K562 (cell line): ENCODE results near the gene TPRG1L. TPM values are rescaled to one million over a fixed set of nuclear protein-coding genes. Genes with fewer than 3 reads are reported as not detected.

Source experiments
- CBFB ChIP-seq: sonication (generic); formaldehyde crosslinking; IDR thresholded peaks from 2 replicates; pipeline ENCODE4 v1.4.0; 2020; ENCODE audit warnings: mild to moderate bottlenecking, missing genetic modification reagents
- FOXK2 ChIP-seq, 2 experiments: fragments of 450-650 bp; IDR thresholded peaks in 1 of 2; conservative IDR thresholded peaks in 1 of 2; 2 replicates each; pipeline ENCODE4 v1.6.1; 2016; ENCODE audit warnings: low read depth in 2 of 2, mild to moderate bottlenecking in 1 of 2
- HIVEP1 ChIP-seq: fragments of 250-450 bp; sonication (Bioruptor Pico); IDR thresholded peaks from 2 replicates; pipeline ENCODE4 v1.4.0; 2020; ENCODE audit warnings: mild to moderate bottlenecking
- MYBL2 ChIP-seq, 2 experiments: fragments of 450-650 bp in 1 of 2; sonication (generic) in 1 of 2; formaldehyde crosslinking in 1 of 2; IDR thresholded peaks; 2 replicates each; pipeline versions ENCODE4 v1.6.1 to v1.8.1; 2017 to 2022; ENCODE audit warnings: borderline replicate concordance in 1 of 2, inconsistent platforms in 1 of 2, low read depth in 1 of 2, mild to moderate bottlenecking in 1 of 2, missing genetic modification reagents in 1 of 2, moderate library complexity in 1 of 2
- NCOA4 ChIP-seq: fragments of 450-650 bp; IDR thresholded peaks from 2 replicates; pipeline ENCODE4 v1.6.1; 2018; ENCODE audit warnings: mild to moderate bottlenecking; ENCODE audit not compliant: partially characterized antibody
- POLR2G ChIP-seq: fragments of 200-400 bp; formaldehyde crosslinking; IDR thresholded peaks from 2 replicates; pipeline ENCODE4 v1.6.1; 2017; ENCODE audit warnings: low read depth, mild to moderate bottlenecking, antibody characterized with exemption, low read length, moderate library complexity
- PRPF4 ChIP-seq: fragments of 200-400 bp; formaldehyde crosslinking; IDR thresholded peaks from one replicate; pipeline ENCODE4 v1.6.1; 2017; ENCODE audit warnings: low read length, low read depth, mild to moderate bottlenecking; ENCODE audit not compliant: insufficient read depth, poor library complexity, severe bottlenecking
- RNF2 ChIP-seq: sonication (generic); IDR thresholded peaks from 2 replicates; pipeline ENCODE4 v1.6.1; 2016
- RUNX1 ChIP-seq: sonication (generic); IDR thresholded peaks from 2 replicates; pipeline ENCODE4 v1.6.1; 2016; ENCODE audit warnings: antibody characterized with exemption, low read depth
- STAT5B ChIP-seq: fragments of 250-450 bp; sonication (Bioruptor Pico); IDR thresholded peaks from 2 replicates; pipeline ENCODE4 v1.8.0; 2021; ENCODE audit warnings: mild to moderate bottlenecking, inconsistent platforms
- ZKSCAN3 ChIP-seq: fragments of 250-450 bp; sonication (Bioruptor Pico); IDR thresholded peaks from 2 replicates; pipeline ENCODE4 v1.4.0; 2020
- ZKSCAN8 ChIP-seq: fragments of 200-800 bp; sonication (Bioruptor generic); IDR thresholded peaks from 2 replicates; pipeline ENCODE4 v1.6.1; 2016; ENCODE audit warnings: missing genetic modification characterization, missing compliant biosample characterization
- ZNF133 ChIP-seq: fragments of 250-450 bp; sonication (Bioruptor Pico); IDR thresholded peaks from 2 replicates; pipeline ENCODE4 v1.4.0; 2020; ENCODE audit warnings: mild to moderate bottlenecking
- polyA plus RNA-seq, 8 experiments: library from polyadenylated mRNA; depleted of rRNA in 4 of 8; stranded (reverse) in 5 of 8; unstranded in 3 of 8; fragments of >200 nt; fragmentation: Nextera tagmentation in 2 of 8; fragmentation: Illumina TruSeq in 1 of 8; extraction: Ambion mirVana in 2 of 8; extraction: Trizol in 1 of 8; gene quantifications; 2 replicates each; pipeline versions ENCODE4 v1.2.1 to v1.2.3, GENCODE V29; 2011 to 2014; ENCODE audit warnings: inconsistent platforms in 1 of 8, missing spikeins in 1 of 8
- total RNA-seq, 7 experiments: library from RNA; depleted of rRNA in 6 of 7; stranded (reverse); fragments of >200 nt in 6 of 7; fragmentation: Illumina TruSeq in 2 of 7; extraction: Trizol in 2 of 7; gene quantifications; 2 replicates each; pipeline versions ENCODE4 v1.2.1 to v1.2.3, GENCODE V29; 2011 to 2021; ENCODE audit warnings: low replicate concordance in 1 of 7
- TF ChIP-seq, protein P1 (sequence below), 2 experiments: fragments of 450-650 bp; conservative IDR thresholded peaks; 2 replicates each; pipeline ENCODE4 v1.6.1; 2017; ENCODE audit warnings: mild to moderate bottlenecking in 2 of 2, moderate library complexity in 2 of 2
- TF ChIP-seq, protein P2 (sequence below): sonication (generic); formaldehyde crosslinking; IDR thresholded peaks from 2 replicates; pipeline ENCODE4 v1.8.0; 2022; ENCODE audit warnings: mild to moderate bottlenecking, missing genetic modification reagents
- TF ChIP-seq, protein P3 (sequence below): fragments of 250-450 bp; sonication (Bioruptor Pico); IDR thresholded peaks from 2 replicates; pipeline ENCODE4 v1.4.0; 2020; ENCODE audit warnings: mild to moderate bottlenecking, moderate library complexity
- TF ChIP-seq, protein P4 (sequence below): fragments of 250-450 bp; sonication (Bioruptor Pico); IDR thresholded peaks from 2 replicates; pipeline ENCODE4 v1.5.0; 2021
- TF ChIP-seq, protein P5 (sequence below): sonication (generic); formaldehyde crosslinking; IDR thresholded peaks from 2 replicates; pipeline ENCODE4 v1.8.1; 2023; ENCODE audit warnings: mild to moderate bottlenecking, missing genetic modification reagents
- TF ChIP-seq, protein P6 (sequence below): sonication (generic); formaldehyde crosslinking; IDR thresholded peaks from 2 replicates; pipeline ENCODE4 v1.8.0; 2022; ENCODE audit warnings: missing genetic modification reagents, mild to moderate bottlenecking, borderline replicate concordance

TPRG1L gene
- total and polyA plus RNA-seq, 9 of the 15 experiments (the other 6 are each of a cell fraction or from before 2014, with no cell fraction given), result 1.6 to 11.0 (median 6.2) TPM

DNA sequence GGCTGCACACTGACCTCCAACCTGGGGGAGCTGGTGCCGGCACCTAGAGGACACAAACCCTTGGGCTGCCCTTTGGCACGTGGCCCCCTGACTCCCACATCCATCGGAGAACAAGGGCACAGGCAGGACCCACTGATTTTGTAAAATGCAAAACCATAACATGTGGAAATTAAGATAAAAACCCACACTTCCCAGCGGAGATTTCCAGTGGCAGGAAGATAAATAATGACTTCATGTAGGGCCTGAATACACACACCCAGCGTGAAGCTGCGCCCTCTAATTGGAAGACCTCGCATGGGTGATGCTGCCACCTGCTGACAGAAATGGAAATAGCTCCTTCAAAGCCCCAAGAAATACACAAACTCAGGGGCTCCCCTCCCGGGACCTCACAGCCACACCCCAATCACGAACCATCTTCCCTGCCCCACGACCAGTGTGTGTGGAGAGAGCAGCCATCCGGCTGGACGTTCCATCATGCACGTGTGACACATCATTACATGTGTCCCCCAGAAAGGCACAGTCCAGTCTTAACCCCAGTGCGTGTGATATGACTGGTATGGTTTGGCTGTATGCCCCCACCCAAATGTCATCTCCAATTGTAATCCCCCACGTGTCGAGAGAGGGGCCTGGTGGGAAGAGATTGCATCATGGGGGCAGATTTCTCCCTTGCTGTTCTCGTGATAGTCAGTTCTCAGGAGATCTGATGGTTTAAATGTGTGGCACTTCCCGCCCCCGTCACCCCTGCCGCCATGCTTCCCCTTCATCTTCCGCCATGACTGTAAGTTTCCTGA is 5.7 kb upstream of the TPRG1L start (continued):
- TF ChIP-seq, protein P1, sequence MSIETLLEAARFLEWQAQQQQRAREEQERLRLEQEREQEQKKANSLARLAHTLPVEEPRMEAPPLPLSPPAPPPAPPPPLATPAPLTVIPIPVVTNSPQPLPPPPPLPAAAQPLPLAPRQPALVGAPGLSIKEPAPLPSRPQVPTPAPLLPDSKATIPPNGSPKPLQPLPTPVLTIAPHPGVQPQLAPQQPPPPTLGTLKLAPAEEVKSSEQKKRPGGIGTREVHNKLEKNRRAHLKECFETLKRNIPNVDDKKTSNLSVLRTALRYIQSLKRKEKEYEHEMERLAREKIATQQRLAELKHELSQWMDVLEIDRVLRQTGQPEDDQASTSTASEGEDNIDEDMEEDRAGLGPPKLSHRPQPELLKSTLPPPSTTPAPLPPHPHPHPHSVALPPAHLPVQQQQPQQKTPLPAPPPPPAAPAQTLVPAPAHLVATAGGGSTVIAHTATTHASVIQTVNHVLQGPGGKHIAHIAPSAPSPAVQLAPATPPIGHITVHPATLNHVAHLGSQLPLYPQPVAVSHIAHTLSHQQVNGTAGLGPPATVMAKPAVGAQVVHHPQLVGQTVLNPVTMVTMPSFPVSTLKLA (conservative IDR thresholded peaks at IDR 0.05), result peak; percentile 17 to 58; a peak in 1 of 4 replicates
- TF ChIP-seq RNF2, result no peak
- TF ChIP-seq, protein P2, sequence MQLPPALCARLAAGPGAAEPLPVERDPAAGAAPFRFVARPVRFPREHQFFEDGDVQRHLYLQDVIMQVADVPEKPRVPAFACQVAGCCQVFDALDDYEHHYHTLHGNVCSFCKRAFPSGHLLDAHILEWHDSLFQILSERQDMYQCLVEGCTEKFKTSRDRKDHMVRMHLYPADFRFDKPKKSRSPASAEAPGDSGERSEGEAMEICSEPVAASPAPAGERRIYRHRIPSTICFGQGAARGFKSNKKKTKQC (CRISPR knock-in tag), result no peak
- no peak for TF ChIP-seq PRPF4
- TF ChIP-seq, protein P3, sequence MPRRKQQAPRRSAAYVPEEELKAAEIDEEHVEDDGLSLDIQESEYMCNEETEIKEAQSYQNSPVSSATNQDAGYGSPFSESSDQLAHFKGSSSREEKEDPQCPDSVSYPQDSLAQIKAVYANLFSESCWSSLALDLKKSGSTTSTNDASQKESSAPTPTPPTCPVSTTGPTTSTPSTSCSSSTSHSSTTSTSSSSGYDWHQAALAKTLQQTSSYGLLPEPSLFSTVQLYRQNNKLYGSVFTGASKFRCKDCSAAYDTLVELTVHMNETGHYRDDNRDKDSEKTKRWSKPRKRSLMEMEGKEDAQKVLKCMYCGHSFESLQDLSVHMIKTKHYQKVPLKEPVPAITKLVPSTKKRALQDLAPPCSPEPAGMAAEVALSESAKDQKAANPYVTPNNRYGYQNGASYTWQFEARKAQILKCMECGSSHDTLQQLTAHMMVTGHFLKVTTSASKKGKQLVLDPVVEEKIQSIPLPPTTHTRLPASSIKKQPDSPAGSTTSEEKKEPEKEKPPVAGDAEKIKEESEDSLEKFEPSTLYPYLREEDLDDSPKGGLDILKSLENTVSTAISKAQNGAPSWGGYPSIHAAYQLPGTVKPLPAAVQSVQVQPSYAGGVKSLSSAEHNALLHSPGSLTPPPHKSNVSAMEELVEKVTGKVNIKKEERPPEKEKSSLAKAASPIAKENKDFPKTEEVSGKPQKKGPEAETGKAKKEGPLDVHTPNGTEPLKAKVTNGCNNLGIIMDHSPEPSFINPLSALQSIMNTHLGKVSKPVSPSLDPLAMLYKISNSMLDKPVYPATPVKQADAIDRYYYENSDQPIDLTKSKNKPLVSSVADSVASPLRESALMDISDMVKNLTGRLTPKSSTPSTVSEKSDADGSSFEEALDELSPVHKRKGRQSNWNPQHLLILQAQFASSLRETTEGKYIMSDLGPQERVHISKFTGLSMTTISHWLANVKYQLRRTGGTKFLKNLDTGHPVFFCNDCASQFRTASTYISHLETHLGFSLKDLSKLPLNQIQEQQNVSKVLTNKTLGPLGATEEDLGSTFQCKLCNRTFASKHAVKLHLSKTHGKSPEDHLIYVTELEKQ (CRISPR knock-in tag), result no peak
- TF ChIP-seq STAT5B (CRISPR knock-in tag), result no peak
- no peak for TF ChIP-seq MYBL2 (IDR thresholded peaks at IDR 0.05; ENCODE audit: low read depth)
- TF ChIP-seq MYBL2 (CRISPR knock-in tag; IDR thresholded peaks at IDR 0.05; ENCODE audit: borderline replicate concordance), result no peak
- 0 out of 2 replicates have a peak, but pooled peaks have one; percentile 41 for TF ChIP-seq CBFB (CRISPR knock-in tag)
- no peak for TF ChIP-seq POLR2G
- no peak for TF ChIP-seq FOXK2 (conservative IDR thresholded peaks at IDR 0.05 in 1 of 2, IDR thresholded peaks at IDR 0.05 in 1 of 2; ENCODE audit: low read depth in 2 of 2)
- TF ChIP-seq, protein P4, sequence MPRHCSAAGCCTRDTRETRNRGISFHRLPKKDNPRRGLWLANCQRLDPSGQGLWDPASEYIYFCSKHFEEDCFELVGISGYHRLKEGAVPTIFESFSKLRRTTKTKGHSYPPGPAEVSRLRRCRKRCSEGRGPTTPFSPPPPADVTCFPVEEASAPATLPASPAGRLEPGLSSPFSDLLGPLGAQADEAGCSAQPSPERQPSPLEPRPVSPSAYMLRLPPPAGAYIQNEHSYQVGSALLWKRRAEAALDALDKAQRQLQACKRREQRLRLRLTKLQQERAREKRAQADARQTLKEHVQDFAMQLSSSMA (CRISPR knock-in tag), result no peak
- no peak for TF ChIP-seq HIVEP1 (CRISPR knock-in tag)
- TF ChIP-seq, protein P5, sequence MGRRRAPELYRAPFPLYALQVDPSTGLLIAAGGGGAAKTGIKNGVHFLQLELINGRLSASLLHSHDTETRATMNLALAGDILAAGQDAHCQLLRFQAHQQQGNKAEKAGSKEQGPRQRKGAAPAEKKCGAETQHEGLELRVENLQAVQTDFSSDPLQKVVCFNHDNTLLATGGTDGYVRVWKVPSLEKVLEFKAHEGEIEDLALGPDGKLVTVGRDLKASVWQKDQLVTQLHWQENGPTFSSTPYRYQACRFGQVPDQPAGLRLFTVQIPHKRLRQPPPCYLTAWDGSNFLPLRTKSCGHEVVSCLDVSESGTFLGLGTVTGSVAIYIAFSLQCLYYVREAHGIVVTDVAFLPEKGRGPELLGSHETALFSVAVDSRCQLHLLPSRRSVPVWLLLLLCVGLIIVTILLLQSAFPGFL (CRISPR knock-in tag), result no peak
- no peak; the same call in 1 of the 2 replicates for TF ChIP-seq ZNF133 (CRISPR knock-in tag)
- TF ChIP-seq, protein P6, sequence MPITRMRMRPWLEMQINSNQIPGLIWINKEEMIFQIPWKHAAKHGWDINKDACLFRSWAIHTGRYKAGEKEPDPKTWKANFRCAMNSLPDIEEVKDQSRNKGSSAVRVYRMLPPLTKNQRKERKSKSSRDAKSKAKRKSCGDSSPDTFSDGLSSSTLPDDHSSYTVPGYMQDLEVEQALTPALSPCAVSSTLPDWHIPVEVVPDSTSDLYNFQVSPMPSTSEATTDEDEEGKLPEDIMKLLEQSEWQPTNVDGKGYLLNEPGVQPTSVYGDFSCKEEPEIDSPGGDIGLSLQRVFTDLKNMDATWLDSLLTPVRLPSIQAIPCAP (CRISPR knock-in tag), result no peak
- TF ChIP-seq ZKSCAN8, result no peak
- no peak for TF ChIP-seq RUNX1
- no peak for TF ChIP-seq NCOA4
- no peak for TF ChIP-seq ZKSCAN3
